Measurements from ENCODE around the gene SCAMP3.
"Not testable (repeated sequence)": the region's sequence is repeated elsewhere in the genome, so short reads cannot be mapped to it uniquely, and the experiment has no call there.

Gene SCAMP3

DNA sequence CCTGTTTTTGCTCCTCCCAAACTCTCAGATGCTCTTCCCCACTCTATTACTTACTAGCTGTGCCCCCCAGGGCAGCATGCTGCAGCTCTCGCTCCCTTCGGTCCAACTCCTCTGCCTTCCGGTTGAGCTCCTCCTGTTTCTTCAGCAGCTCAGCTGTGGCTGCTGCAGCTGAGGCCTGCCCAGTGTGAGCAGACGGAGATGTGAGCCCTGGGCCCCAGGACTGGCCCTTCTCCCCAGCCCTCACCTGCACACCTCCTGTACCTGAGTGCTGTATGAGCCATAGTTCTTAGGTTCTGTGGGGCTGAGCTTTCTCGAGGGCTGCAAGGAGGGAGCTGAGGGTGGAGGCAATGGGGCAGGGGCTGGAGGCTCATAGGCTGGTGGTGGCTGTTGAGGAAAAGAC is 1.9 kb downstream of the SCAMP3 start:
- in situ Hi-C loops (cut with HindIII; ENCODE audit: low pct_unique_long_range_greater_than_20kb, low sequenced_read_pairs), result no loop called here
- no peak for DNase-seq (ENCODE audit: low read depth in 1 of 2, low spot score in 1 of 2)
- no peak for TF ChIP-seq JUND (IDR thresholded peaks at IDR 0.05; ENCODE audit: low read depth)

DNA sequence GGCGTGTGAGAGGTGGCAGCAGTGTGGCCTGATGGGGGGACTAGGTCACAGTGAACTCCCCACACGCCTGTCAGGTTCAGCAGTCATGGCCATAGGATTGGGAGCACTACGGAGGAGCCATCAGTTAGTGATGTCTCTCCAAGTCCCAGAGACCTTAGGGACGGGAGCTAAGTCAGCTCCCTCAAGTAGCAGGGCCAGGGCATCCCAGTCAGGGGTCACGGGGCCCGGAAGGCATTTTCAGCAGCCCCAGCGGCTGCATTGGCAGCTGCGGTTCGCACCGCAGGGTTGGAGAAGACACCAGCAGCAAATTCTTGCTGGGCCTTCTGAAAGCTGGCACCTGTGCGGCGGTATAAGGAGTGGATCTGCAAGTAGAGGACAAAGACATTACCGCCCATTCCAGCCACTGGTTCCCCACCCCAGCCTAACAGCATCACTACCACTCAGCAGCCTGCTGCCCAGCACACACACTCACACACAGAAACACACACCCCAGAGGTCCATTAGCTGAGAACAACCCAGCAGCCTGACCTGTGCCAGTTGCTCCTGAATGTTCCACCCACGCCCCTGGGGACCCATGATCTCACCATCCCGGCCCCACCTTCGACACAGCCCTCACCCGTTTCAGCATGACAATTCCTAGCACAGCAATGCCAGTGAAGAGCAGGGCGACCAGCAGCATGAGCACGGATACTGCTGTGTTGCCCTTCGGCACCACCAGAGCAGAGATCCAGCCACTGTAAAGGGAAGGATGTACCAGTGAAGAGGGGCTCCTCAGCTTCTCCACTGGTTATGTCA is 5.9 kb downstream of the SCAMP3 start:
- no peak for DNase-seq (ENCODE audit: low read depth in 1 of 2, low spot score in 1 of 2)
- TF ChIP-seq JUND (IDR thresholded peaks at IDR 0.05; ENCODE audit: low read depth), result no peak
- in situ Hi-C loops (cut with HindIII; ENCODE audit: low pct_unique_long_range_greater_than_20kb, low sequenced_read_pairs), result no loop called here

DNA sequence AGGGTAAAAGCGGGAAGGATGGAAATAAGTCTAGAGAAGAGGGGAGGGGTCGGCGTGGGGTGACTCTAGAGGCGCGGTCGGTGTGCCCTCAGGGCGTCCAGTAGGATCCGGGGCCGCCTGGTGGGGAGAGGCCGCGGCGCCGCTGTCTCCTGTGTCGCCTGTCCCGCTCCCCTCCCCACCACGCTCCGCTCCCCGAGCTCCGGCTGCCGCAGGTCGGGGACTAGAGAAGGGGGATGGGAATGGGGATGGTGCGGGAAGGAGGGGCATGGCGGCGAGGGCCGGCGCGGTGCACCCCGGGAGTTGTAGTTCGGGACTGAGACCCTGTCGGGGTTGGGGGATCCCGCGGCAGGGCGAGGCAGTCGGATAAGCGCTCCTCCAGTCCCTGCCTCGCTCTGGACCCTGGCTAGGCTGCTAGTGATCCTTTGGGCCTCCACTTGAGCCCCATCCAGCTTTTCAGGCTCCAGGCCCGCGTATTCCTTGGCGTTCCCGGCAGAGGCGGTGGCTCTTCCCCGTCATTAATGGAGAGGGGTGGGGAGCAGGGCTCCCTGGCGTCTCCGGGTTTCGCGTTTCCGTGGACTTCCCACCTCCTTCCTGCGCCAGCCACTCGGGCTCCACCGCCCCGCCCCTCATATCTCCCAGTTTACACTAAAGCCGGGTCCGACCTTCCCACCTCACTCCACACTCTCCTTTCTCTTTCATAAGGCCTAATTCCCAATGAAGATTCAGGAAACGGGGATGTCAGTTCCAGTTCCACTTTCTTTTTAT is 6.7 kb downstream of the SCAMP3 start, which contains the start of gene ENTREP3:
ENTREP3 (minus strand) TSS at position 241 of the 765 bp plus-strand sequence. CDS start 606 bp downstream, outside the sequence.
- in situ Hi-C loops (cut with HindIII; ENCODE audit: low pct_unique_long_range_greater_than_20kb, low sequenced_read_pairs), result no loop called here
- no peak for TF ChIP-seq JUND (IDR thresholded peaks at IDR 0.05; ENCODE audit: low read depth)

DNA sequence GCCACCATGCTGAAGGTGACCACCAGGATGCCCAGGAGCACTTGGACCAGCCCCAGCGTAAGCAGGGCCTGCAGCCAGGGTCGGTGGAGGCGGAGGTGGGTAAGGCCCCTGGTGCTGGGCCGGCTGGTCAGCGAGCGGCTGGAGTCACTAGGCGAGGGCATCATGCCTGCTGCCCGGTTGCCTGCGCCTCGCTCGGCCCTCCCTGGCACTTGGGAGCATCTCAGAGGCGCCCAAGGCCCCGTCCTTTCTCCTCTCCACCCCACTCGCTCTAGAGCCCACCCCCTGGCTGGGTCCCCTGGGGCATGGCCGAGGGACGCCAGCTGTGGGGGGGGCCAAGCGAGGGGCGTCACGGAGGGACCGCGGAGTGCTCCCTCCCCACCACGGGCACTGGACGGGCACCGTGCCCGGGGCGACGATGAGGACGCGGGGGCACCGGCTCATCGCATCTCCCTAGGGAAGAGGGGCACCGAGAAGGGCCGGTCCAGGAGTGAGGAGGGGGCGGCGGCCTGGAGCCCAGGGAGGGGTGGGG is 7.4 kb downstream of the SCAMP3 start:
- in situ Hi-C loops (cut with HindIII; ENCODE audit: low pct_unique_long_range_greater_than_20kb, low sequenced_read_pairs), result no loop called here
- TF ChIP-seq JUND (IDR thresholded peaks at IDR 0.05; ENCODE audit: low read depth), result no peak
- no peak for DNase-seq (ENCODE audit: low read depth in 1 of 2, low spot score in 1 of 2)

More for the DNA sequence above, 6.7 kb downstream of the SCAMP3 start, which contains the start of gene ENTREP3:
- peak; percentile 88 to 92 for DNase-seq (ENCODE audit: low read depth in 1 of 2, low spot score in 1 of 2)

DNA sequence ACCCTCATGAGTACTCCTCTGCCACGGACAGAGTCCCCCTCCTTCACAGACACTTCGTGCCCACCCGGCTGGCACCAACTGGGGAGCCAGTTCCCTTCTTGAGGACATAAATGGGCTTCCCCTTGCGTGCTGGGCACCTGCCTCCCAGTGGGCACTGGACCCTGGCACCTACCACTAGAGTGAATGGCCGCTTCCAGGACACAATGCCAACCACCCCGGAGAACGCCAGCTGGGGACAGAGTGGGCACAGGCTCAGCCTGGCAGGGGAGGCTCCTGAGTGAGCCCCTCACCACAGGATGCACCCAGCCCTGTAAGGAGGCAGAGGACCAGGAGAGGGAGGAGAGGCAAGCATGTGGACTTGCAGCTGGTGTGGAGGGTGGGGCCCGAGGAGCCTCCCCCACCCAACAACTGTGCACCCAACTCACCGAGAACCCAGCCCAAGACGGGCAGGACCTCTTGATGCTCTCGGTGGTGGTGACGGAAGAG is 7.9 kb downstream of the SCAMP3 start:
- no peak for DNase-seq (ENCODE audit: low read depth in 1 of 2, low spot score in 1 of 2)
- in situ Hi-C loops (cut with HindIII; ENCODE audit: low pct_unique_long_range_greater_than_20kb, low sequenced_read_pairs), result no loop called here
- no peak for TF ChIP-seq JUND (IDR thresholded peaks at IDR 0.05; ENCODE audit: low read depth)

DNA sequence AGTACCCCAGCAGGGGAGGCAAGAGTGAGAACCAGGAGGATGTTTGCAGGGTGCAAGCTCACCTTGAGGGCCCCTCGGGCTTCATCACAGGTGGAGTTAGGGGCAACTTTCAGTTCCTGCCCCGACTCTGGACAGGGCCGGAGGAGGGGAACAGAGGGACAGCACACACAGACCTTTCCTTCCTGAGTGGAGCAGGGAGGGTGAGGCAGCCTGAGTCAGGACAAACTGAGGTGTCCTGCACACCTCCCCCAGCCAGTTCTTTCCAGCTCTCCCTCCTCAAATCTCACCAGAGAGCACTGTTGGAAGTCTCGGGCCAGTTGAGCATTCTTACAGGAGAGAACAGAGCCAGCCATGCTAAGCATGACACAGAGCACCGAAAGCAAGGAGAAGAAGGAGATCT is 8.4 kb downstream of the SCAMP3 start:
- in situ Hi-C loops (cut with HindIII; ENCODE audit: low pct_unique_long_range_greater_than_20kb, low sequenced_read_pairs), result no loop called here
- no peak for DNase-seq (ENCODE audit: low read depth in 1 of 2, low spot score in 1 of 2)
- no peak for TF ChIP-seq JUND (IDR thresholded peaks at IDR 0.05; ENCODE audit: low read depth)

DNA sequence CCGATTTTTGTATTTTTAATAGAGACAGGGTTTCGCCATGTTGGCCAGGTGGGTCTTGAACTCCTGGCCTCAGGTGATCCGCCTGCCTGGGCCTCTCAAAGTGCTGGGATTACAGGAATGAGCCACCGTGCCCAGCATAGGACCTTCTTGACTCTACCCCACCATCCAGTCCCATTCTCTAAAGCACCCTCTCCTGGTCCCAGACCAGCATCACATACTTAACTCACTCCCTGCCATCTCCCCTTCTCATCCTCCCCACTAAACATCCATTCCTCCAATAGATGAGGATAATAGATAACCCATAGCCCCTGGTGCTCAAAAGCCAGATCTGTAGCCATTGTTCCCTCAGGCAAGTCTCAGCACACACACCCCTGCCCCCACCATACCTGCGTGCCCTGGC is 9.0 kb downstream of the SCAMP3 start:
- in situ Hi-C loops (cut with HindIII; ENCODE audit: low pct_unique_long_range_greater_than_20kb, low sequenced_read_pairs), result no loop called here
- peak in 1 of 2 experiments; percentile 41 for DNase-seq (ENCODE audit: low read depth in 1 of 2, low spot score in 1 of 2)
- no peak for TF ChIP-seq JUND (IDR thresholded peaks at IDR 0.05; ENCODE audit: low read depth)

DNA sequence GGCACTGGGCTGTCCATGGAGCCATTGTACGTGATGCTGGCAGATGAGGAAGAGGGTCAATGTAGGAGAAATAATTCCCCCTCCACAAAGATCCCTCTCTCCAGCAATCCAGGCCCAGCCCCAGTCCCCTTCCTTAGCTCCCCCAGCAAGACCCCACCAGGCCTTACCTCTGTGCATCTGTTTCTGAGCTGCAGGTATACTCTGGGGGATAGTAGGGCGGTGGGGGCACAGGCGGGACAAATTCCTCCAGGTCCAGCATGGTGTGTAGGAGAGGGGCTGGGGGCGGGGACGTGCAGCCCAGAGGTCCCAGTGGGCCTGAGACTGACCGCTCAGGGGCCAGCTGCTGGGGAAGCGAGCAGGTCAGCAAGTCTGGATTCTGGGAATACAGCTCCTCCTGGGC is 10.6 kb downstream of the SCAMP3 start:
- no peak for TF ChIP-seq JUND (IDR thresholded peaks at IDR 0.05; ENCODE audit: low read depth)
- in situ Hi-C loops (cut with HindIII; ENCODE audit: low pct_unique_long_range_greater_than_20kb, low sequenced_read_pairs), result no loop called here
- DNase-seq (ENCODE audit: low read depth in 1 of 2, low spot score in 1 of 2), result no peak

DNA sequence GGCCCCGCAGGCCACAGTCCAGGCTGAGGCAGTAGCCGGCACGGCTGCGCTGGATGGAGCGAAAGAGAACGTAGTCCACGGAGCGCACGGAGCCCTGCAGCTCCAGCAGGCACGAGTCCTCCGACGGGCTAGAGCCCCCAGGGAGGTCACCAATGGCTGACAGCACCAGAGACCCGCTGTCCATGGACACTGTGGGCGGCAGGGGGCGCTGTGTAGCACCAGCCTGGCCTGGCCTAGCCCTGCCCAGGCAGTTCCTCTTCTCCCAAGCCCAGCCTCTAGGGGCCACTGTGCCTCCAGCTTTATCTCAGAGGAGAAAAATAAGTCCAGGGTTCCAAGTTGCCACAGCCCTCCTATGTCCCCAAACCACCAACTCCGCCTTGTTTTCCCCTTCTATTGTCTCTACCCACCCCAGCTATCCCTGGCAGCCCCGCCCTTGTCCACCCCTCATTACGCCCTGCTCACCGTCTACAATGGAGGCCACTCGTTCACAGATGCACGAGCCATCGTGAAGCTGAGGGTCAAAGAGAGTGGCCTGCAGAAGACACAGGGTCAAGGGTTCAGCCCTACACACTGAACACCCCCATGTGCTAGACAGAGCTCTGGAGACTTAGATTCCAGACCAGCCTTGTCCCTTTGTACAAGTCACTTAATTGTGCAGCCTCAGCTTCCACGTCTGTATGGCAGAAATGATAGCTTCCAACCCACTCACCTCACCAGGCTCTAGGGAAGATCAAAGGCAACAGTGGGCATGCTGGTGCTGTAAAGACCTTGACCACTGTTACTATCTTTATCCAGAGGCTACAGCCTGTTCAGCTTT is 11.3 kb downstream of the SCAMP3 start:
- peak; percentile 95 to 99 for DNase-seq (ENCODE audit: low read depth in 1 of 2, low spot score in 1 of 2)
- no peak for TF ChIP-seq JUND (IDR thresholded peaks at IDR 0.05; ENCODE audit: low read depth)
- in situ Hi-C loops (cut with HindIII; ENCODE audit: low pct_unique_long_range_greater_than_20kb, low sequenced_read_pairs), result no loop called here

DNA sequence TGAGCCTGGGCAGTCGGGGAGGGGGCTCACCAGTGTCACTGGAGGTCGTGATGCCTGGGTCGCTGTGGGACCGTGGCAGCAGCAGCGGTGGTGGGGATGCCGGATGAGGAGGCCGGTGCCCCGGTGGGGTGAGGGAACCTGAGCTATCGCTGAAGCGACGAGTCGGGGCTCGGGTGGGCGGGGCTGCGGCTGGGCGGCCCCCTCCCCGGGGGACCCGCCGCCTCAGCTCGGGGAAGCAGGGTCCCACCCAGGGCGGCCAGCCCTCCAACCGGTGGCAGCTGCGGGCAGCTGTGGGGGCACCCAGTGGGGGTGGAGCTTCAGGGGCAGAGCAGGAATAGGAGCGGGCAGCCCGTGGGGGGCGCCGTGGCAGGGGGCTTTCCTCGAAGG is 11.9 kb downstream of the SCAMP3 start:
- TF ChIP-seq JUND (IDR thresholded peaks at IDR 0.05; ENCODE audit: low read depth), result no peak
- no peak for DNase-seq (ENCODE audit: low read depth in 1 of 2, low spot score in 1 of 2)
- in situ Hi-C loops (cut with HindIII; ENCODE audit: low pct_unique_long_range_greater_than_20kb, low sequenced_read_pairs), result no loop called here

DNA sequence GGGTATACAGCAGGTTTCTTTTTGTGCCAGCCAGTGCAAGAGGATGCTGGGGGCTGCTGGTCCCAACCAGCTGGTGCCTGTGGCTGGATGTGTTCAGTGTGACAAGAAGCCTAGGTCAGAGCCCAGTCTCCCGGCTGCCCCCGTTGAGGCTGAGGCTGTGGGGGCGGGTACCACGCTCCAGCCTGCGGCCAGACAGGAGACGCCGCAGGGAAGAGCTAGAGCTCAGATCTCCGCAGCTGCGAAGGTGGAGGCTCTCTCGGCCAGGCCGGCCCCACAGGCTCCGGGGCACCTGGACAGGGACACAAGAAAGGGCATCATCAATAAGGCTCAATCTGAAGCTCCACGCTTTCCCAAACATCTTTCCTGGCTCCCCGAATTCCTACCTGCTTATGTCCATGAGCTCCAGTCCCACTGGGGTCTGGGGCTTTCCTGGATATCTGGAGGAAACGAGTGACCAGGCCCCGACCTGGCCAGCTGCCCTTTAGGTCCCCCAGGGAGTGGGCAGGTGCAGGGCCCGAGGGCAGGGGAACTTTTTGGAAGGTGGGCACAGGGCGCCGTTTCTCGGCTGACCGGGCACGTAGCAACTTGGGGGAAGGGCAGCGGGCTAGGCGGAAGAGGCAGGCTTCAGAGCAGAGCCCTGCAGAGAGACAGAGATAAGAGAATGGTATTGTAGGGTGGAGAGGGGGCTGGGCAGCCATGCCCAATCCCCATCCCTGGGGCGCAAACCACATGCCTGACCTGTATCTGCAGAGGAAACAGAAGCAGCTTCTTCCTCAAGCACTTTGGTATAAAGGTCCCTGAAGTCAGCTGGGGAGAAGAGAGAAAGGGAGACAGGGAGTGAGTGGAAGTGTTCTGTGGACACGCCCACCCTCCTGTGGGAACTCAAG is 14.2 kb downstream of the SCAMP3 start:
- in situ Hi-C loops (cut with HindIII; ENCODE audit: low pct_unique_long_range_greater_than_20kb, low sequenced_read_pairs), result no loop called here
- DNase-seq (ENCODE audit: low read depth in 1 of 2, low spot score in 1 of 2), result no peak
- TF ChIP-seq JUND (IDR thresholded peaks at IDR 0.05; ENCODE audit: low read depth), result no peak

DNA sequence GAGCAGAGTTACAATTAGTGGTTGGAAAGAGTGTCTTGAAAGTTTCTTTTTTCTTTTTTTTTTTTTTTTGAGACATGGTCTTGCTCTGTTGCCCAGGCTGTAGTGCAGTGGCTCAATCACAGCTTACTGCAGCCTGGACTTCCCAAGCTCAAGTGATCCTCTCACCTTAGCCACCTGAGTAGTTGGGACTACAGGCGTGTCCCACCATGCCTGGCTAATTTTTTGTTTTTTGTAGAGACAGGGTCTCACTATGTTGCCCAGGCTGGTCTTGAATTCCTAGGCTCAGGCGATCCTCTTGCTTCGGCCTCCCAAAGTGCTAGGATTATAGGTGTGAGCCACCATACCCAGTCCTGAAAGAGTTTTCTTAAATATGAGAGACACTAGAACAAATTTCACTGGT is 15.4 kb downstream of the SCAMP3 start:
- DNase-seq (ENCODE audit: low read depth in 1 of 2, low spot score in 1 of 2); in situ Hi-C loops (cut with HindIII; ENCODE audit: low pct_unique_long_range_greater_than_20kb, low sequenced_read_pairs): not testable (repeated sequence)

Data from T47D (cell line).